C4-2B (cell line): Measurements from ENCODE around the gene PSMD8.

Source experiments
- ZFX ChIP-seq: fragments of 450-650 bp; IDR thresholded peaks from 2 replicates; pipeline ENCODE4 v1.6.1; 2017
- TF ChIP-seq, protein P1 (sequence below): fragments of 450-650 bp; conservative IDR thresholded peaks from 2 replicates; pipeline ENCODE4 v1.5.1; 2017; ENCODE audit warnings: mild to moderate bottlenecking

DNA sequence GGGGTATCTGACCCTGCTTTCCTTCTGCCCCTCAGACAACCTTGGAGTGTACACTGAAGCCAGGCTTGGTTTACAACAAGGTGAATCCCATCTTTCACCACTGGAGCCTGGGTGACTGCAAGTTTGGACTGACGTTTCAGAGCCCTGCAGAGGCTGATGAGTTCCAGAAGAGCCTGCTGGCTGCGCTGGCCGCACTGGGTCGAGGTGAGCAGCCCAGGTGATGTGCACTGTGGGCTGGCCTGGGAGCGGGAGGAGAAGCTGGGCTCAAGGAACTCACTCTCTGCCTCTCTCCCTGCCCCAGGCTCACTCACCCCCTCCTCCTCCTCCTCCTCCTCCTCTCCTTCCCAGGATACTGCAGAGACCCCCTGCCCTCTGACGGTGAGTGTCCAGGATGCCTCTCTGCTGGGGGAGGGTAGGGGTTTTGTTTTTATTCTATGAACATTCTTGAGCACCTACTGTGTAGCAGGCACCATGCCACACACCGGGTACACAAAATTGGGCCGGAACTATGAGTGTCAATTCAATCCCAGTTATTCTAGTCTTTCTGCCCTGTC, 17.6 kb downstream of the PSMD8 start:
- TF ChIP-seq, protein P1, sequence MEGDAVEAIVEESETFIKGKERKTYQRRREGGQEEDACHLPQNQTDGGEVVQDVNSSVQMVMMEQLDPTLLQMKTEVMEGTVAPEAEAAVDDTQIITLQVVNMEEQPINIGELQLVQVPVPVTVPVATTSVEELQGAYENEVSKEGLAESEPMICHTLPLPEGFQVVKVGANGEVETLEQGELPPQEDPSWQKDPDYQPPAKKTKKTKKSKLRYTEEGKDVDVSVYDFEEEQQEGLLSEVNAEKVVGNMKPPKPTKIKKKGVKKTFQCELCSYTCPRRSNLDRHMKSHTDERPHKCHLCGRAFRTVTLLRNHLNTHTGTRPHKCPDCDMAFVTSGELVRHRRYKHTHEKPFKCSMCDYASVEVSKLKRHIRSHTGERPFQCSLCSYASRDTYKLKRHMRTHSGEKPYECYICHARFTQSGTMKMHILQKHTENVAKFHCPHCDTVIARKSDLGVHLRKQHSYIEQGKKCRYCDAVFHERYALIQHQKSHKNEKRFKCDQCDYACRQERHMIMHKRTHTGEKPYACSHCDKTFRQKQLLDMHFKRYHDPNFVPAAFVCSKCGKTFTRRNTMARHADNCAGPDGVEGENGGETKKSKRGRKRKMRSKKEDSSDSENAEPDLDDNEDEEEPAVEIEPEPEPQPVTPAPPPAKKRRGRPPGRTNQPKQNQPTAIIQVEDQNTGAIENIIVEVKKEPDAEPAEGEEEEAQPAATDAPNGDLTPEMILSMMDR = no peak
- no peak for TF ChIP-seq ZFX
